ENCODE results near the gene VSX2.

Gene VSX2

GRCh38 chr14:74243051-74243450 lies 3.8 kb downstream of the VSX2 start:
- Mint-ChIP-seq H3K4me3 (no peak overlapping the region), H3K27me3 (peaks cover 97% of the 10 kb centered on the region), H3K27ac (no peak overlapping the region), H3K4me1 (peaks cover 33% of the 10 kb centered on the region), H3K9me3 (no peaks in the 10 kb centered on the region)
- ATAC-seq, result no peak
- no peak for DNase-seq

- no peak overlapping the region for H3K27ac Mint-ChIP-seq
- H3K4me3 Mint-ChIP-seq, result no peak overlapping the region
- ATAC-seq, result peak; percentile 44
- no peak for DNase-seq
- no peaks in the 10 kb centered on the region for H3K9me3 Mint-ChIP-seq
- H3K27me3 Mint-ChIP-seq, result peaks cover 97% of the 10 kb centered on the region
- H3K4me1 Mint-ChIP-seq, result peaks cover 33% of the 10 kb centered on the region
Measured at GRCh38 chr14:74244115-74244514, 4.9 kb downstream of the VSX2 start.

- Mint-ChIP-seq H3K27me3 (peaks cover 91% of the 10 kb centered on the region), H3K9me3 (no peaks in the 10 kb centered on the region), H3K27ac (no peak overlapping the region), H3K4me3 (no peak overlapping the region), H3K4me1 (peaks cover 30% of the 10 kb centered on the region)
- peak; percentile 18 for ATAC-seq
- no peak for DNase-seq
Measured at GRCh38 chr14:74245292-74245691, 6.0 kb downstream of the VSX2 start.

- ATAC-seq, result no peak
- peaks cover 81% of the 10 kb centered on the region for H3K27me3 Mint-ChIP-seq
- H3K27ac Mint-ChIP-seq, result no peak overlapping the region
- peaks cover 22% of the 10 kb centered on the region for H3K4me1 Mint-ChIP-seq
- no peaks in the 10 kb centered on the region for H3K9me3 Mint-ChIP-seq
- H3K4me3 Mint-ChIP-seq, result no peak overlapping the region
- DNase-seq, result no peak
Measured at GRCh38 chr14:74246542-74246941, 7.3 kb downstream of the VSX2 start.

DNA sequence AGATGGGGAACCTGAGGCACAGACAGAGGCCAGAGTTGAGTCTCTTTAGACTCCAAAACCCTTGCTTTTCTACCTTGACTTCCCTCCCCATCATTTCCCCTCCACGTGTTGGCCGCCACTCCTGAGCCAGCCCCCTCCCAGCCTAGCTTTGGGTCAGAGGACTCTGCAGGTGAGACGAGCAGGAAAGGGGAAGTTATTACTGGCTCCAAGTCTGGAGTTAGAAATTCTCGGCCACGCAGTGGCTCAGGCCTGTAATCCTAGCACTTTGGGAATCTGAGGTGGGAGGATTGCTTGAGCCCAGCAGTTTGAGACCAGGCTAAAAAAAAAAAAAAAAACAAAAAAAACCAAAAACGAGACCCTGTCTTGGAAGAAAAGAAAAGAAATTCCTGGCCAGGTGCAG lies 8.8 kb downstream of the VSX2 start:
- ATAC-seq (no peak), DNase-seq (no peak)
- peaks cover 11% of the 10 kb centered on the region for H3K4me1 Mint-ChIP-seq
- H3K27ac Mint-ChIP-seq, result no peak overlapping the region
- H3K9me3 Mint-ChIP-seq, result no peaks in the 10 kb centered on the region
- no peak overlapping the region for H3K4me3 Mint-ChIP-seq
- peaks cover 81% of the 10 kb centered on the region for H3K27me3 Mint-ChIP-seq

DNA sequence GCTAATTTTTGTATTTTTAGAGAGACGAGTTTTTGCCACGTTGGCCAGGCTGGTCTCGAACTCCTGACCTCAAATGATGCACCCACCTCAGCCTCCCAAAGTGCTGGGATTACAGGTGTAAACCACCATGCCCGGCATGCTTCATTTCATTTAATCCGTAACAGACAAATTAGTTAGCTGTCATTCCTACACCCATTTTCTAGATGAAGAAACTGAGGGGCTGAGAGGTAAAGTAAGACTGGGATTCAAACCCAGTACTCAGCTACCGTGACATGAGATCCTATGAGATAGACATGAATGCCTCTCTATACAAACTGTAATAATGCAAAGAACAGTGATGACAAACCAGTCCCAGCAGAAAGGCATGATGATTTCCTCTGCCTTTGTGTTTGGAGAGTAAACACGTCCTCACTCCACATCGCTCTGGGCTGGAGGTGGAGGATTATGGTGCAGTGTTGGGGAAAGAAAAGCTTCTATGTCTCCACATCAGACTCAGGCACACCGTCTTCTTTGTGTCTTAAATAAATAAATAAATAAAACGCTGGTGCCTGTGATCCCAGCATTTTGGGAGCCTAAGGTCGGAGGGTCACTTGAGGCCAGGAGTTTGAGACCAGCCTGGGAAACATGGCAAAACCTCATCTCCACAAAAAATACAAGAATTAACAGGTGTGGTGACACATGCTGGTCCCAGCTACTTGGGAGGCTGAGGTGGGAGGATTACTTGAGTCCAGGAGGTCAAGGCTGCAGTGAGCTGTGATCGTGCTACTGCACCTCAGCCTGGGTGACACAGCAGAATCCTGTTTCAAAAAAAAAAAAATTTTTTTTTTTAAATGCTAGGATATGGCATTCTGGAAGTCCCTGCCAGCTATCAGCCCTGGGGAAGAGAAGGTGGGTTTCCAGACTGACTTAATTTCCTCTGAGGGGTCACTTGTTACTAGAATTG lies 10.5 kb downstream of the VSX2 start:
- Mint-ChIP-seq H3K4me3 (no peak overlapping the region), H3K9me3 (no peaks in the 10 kb centered on the region), H3K4me1 (peaks cover 8% of the 10 kb centered on the region), H3K27ac (no peak overlapping the region), H3K27me3 (peaks cover 77% of the 10 kb centered on the region)
- ATAC-seq (no peak), DNase-seq (no peak)

GRCh38 chr14:74255281-74255680 lies 16.0 kb downstream of the VSX2 start:
- peaks cover 15% of the 10 kb centered on the region for H3K4me1 Mint-ChIP-seq
- no peak overlapping the region for H3K4me3 Mint-ChIP-seq
- H3K27ac Mint-ChIP-seq, result no peak overlapping the region
- peaks cover 44% of the 10 kb centered on the region for H3K27me3 Mint-ChIP-seq
- ATAC-seq (no peak), DNase-seq (no peak)
- no peaks in the 10 kb centered on the region for H3K9me3 Mint-ChIP-seq

DNA sequence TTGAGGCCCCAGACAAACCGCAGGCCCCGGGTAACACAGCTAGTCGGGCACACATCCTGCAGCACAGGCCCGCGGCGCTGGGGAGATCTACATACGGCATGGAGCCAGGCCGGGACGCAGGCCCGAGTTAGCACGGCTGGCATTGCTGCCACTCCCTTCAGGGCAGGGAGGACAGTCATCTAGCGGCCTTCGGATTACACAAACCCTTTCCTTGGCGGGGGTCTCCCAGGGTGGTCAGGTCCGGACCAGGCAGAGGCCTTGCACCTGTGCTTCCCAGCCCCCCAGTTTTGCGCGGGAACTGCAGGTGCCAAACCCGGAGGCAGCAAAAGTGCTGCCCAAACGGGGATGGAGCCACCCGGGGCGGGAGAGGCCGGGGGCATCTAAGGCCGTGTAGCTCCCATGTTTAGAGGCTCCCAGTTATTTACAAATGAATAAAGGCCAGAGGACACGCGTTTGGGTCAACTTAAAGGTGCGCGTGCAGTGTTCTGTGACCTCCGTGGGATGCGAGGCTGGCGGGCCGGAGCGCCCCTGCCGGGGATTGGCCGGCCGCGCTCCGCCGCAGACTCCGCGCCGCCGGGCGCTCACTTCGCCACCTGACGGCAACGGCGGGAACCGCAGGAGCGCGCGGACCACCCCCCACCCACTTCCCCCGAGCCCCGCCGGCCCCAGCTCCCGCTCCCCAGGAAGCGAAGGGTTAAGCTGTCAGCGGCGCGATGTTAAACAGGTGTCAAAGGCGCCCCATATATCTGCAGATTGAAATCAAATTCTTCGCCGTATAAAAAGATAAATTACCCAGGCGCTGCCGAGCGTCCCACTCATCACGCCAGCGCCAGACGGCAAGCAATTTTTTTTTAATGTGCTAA lies 18.1 kb downstream of the VSX2 start:
- peak overlapping the region; percentile 79 to 83 for H3K4me3 Mint-ChIP-seq
- H3K4me1 Mint-ChIP-seq, result peaks cover 7% of the 10 kb centered on the region
- H3K27ac Mint-ChIP-seq, result peak overlapping the region; percentile 67 to 87
- ATAC-seq (peak; percentile 90), DNase-seq (peak; percentile 66)
- H3K27me3 Mint-ChIP-seq, result peaks cover 34% of the 10 kb centered on the region
- no peaks in the 10 kb centered on the region for H3K9me3 Mint-ChIP-seq

- Mint-ChIP-seq H3K27ac (peak overlapping the region; percentile 67 to 87), H3K4me1 (peaks cover 7% of the 10 kb centered on the region), H3K4me3 (peak overlapping the region; percentile 79 to 83), H3K9me3 (no peaks in the 10 kb centered on the region), H3K27me3 (peaks cover 25% of the 10 kb centered on the region)
- no peak for ATAC-seq
- no peak for DNase-seq
Measured at GRCh38 chr14:74257941-74258763, 18.9 kb downstream of the VSX2 start.

DNA sequence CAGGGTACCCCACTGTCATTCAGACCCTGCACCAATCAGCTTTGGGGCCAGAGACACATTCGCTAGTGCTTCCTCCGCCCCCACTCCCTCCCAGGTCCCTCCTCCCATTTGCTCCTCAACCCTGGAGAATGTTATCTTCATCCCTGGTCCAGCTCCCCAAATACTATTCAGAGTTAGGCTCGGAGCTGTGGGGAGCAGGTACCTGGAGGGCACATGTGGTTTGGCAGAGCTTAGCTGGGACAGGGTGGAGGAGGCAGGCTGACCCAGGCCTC lies 19.5 kb downstream of the VSX2 start:
- Mint-ChIP-seq H3K4me3 (peak overlapping the region in 1 of 2 donors; percentile 36), H3K4me1 (peaks cover 7% of the 10 kb centered on the region), H3K9me3 (no peaks in the 10 kb centered on the region), H3K27me3 (peaks cover 20% of the 10 kb centered on the region), H3K27ac (no peak overlapping the region)
- ATAC-seq (no peak), DNase-seq (no peak)

DNA sequence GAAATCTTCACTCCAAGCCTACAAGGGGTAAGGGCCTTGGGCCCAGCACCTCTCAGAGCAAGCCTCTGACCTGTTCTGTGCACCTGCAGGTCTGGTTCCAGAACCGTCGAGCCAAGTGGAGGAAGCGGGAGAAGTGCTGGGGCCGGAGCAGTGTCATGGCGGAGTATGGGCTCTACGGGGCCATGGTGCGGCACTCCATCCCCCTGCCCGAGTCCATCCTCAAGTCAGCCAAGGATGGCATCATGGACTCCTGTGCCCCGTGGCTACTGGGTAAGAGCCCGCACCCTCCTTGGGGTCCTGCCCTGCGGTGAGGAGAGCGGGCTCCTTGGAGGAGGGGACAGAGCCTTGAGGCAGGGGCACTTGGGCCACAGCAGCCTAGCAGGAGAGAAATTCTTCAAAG lies 20.3 kb downstream of the VSX2 start:
- H3K4me3 Mint-ChIP-seq, result no peak overlapping the region
- no peak for ATAC-seq
- peaks cover 14% of the 10 kb centered on the region for H3K27me3 Mint-ChIP-seq
- no peaks in the 10 kb centered on the region for H3K9me3 Mint-ChIP-seq
- H3K27ac Mint-ChIP-seq, result peak overlapping the region in 1 of 2 donors; percentile 9
- peaks cover 7% of the 10 kb centered on the region for H3K4me1 Mint-ChIP-seq
- DNase-seq, result no peak

GRCh38 chr14:74260525-74261233 lies 21.4 kb downstream of the VSX2 start:
- H3K27me3 Mint-ChIP-seq, result peaks cover 14% of the 10 kb centered on the region
- H3K27ac Mint-ChIP-seq, result no peak overlapping the region
- no peak overlapping the region for H3K4me3 Mint-ChIP-seq
- ATAC-seq, result no peak
- no peak for DNase-seq
- H3K9me3 Mint-ChIP-seq, result no peaks in the 10 kb centered on the region
- peaks cover 7% of the 10 kb centered on the region for H3K4me1 Mint-ChIP-seq

GRCh38 chr14:74261288-74261687 lies 22.0 kb downstream of the VSX2 start:
- Mint-ChIP-seq H3K27me3 (peaks cover 14% of the 10 kb centered on the region), H3K4me3 (no peak overlapping the region), H3K27ac (no peak overlapping the region), H3K4me1 (peaks cover 7% of the 10 kb centered on the region), H3K9me3 (no peaks in the 10 kb centered on the region)
- DNase-seq, result no peak
- ATAC-seq, result no peak

DNA sequence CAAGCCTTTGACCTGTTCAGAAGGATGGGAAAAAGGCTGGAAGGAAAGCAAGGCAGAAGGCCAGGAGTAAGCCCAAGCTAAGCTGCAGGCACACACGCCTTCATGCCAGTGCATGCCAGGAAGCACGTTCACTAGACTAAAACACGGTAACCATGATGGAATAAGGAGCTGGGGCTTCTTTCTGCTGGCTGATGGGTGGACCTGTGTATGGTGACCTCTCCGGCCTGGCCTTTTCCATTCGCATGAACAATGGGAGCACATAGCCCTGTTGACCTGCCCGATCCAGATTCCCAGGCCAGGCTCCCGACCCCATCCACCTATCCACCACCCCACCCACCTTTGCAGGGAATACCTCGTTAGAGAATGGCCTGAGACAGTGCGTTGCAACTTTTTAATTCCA lies 22.8 kb downstream of the VSX2 start:
- Mint-ChIP-seq H3K27me3 (peaks cover 14% of the 10 kb centered on the region), H3K27ac (no peak overlapping the region), H3K4me3 (no peak overlapping the region), H3K9me3 (no peaks in the 10 kb centered on the region), H3K4me1 (peaks cover 3% of the 10 kb centered on the region)
- no peak for ATAC-seq
- DNase-seq, result no peak

DNA sequence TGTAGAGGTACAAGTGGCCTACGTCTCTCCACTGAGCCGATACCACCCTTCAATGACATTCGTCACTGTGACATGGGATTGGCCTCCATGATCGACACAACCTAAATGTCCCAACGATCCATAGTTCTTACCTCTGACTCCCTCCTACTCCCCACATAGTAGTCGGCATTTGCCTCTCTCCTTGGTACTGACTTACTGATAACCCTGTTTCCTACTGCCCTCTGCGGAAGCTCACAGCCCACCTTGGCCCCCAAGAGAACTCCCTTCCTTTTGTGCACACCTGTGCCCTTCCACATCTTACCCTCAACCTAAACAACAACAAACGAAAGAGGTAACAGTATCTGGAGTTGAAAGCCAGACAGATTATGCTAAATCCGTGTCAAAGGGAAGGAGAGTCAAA lies 23.9 kb downstream of the VSX2 start:
- Mint-ChIP-seq H3K9me3 (no peaks in the 10 kb centered on the region), H3K4me1 (no peaks in the 10 kb centered on the region), H3K27me3 (peaks cover 20% of the 10 kb centered on the region), H3K27ac (no peak overlapping the region), H3K4me3 (no peak overlapping the region)
- ATAC-seq (no peak), DNase-seq (no peak)
